HG02571 (cell line): Measurements from ENCODE around the gene ECSIT.
A peak's percentile ranks its signal among the peaks of the same experiment; 100 is the strongest.

Source experiments
- ATAC-seq: cut with Tn5 transposase; IDR thresholded peaks from one replicate; pipeline ENCODE4 v1.9.1; 2021; ENCODE audit warnings: mild to moderate bottlenecking, moderate library complexity; ENCODE audit not compliant: unreplicated experiment

ECSIT gene

DNA sequence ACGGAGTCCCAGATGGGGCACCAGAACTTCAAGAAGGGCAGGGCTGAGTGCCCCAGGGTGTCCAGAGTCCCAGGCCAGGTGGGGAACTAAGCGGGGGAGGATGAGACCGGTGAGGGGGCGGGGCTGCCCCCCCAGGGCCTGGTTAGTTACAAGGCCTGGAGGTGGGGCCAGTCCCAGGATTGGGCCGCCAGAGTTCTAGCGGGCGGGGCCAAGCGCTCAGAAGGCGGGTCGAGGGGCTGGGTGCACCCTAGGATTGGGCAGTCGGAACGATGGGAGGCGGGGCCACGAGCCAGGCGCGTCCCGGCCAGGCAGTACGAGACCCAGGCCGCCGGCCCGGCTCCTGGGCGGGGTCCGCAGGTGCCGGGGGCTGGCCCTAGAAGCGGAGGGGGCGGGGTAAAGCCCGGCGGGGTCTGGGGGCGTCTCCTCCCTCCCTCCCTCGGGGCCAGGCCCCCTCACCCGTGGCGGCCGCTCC lies 23.9 kb downstream of the ECSIT start:
- peak; percentile 81 for ATAC-seq

DNA sequence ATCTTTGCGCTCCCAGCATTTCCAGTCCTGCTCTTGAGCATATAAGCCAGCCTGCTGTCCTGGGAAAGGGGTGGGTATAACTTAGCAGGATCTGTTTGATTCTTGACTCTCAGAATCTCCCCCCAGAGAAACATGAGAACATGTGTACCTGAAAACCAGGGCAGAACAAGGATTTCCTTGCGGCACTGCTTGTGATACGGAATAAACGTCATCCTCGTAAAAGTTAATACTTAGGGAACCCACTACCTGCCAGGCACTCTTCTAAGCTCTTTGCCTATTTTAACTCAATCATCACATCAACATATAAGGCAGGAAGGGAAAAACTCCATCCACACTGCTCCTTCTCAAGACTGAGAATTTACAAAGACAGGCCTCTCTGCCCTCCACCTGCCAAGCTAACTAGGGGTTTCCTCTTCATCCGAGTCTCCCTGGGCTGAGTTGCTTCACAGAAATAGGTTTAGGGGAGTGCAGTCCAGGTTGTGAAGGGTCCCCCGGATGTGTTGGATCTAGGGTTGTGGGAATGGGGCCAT lies 24.4 kb downstream of the ECSIT start:
- no peak for ATAC-seq

DNA sequence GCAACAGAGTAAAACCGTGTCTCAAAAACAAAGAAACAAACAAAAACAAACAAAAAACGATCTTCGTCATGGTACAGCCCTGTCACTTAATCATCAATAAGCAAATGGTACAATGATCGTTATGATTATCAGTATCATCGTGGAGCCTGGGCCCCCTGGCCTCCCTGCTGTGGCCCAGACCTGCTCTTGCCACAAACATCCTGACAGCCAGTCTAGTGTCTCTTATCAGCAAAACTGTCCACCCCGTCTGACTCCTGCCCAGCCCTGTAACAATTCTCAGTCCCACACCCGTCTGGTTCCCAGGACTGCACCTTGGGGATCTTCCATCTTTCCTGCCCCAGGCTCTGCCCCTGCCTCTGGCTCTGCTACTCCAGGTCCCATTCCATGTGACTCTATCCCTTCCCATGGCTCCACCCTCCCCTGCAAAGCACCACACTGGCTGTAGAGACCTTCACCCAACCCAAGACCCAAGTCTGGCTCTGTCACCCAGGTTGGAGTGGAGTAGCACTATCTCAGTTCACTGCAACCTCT lies 29.0 kb downstream of the ECSIT start:
- ATAC-seq = no peak

DNA sequence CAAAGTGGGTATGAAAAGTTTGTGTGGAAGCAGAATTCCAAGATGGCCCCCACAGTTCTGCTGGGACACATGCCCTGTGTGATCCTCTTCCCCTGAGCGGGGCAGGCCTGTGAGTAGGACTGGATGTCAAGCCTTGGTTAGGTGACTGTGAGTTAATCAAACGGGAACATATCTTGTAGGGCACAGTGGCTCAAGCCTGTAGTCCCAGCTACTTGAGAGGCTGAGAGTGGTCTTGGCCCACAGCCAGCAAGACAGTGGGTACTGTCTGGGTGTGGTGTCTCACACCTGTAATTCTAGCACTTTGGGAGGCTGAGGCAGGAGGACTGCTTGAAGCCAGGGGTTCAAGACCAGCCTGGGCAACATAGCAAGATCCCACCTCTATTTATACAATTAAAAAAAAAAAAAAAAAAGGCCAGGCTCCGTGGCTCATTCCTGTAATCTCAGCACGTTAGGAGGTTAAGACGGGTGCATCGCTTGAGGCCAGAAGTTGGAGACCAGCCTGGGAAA lies 29.7 kb downstream of the ECSIT start:
- no peak for ATAC-seq

DNA sequence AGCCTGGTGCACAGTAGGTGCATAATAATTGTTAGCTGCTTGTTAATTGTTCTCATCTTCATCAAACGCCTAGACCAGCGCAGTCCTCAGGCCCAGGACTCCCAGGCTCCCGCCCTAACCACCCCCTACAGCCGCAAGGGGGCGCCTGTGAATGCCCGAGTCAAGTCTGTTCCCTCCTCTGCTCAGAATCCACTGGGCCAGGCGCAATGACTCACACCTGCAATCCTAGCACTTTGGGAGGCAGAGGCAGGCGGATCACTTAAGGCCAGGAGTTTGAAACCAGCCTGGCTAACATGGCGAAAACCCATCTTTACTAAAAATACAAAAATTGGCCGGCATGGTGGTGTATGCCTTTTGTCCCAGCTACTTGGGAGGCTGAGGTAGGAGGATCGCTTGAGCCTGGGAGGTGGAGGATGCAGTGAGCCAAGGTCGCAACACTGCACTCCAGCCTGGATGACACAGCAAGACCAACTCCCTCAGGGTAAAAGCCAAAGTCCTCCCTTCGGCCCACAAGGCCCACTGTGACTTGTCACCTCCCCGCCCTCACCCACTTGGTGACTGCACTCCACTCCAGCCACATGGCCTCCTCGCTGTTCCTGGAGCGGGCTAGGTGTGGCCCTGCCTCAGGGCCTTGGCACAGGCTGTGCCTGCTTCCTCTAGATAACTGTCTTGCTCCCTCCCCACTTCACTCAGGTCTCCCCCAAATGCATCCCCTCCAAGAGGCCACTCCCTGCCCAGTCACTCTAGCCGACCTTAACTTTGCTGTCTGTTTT lies 32.4 kb downstream of the ECSIT start:
- no peak for ATAC-seq

DNA sequence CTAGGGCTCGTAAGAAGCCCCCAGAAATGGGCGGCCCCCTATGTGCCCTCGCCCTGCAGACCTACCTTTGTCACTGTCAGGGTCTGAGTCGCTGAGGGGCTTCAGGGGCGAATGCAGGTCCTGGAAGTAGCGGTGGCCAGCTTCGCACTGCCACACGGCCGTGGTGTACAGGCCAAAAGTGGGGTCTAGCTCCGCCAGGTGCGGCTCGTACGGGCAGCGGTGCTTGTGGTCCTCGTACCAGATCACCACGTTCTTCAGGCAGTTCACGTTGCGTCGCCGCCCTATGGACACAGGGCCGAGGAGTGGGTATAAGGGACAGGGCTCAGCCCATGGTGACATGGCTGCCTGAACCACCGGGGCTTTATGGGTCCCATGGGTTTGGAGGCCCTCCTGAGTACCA lies 33.0 kb downstream of the ECSIT start:
- ATAC-seq = no peak

DNA sequence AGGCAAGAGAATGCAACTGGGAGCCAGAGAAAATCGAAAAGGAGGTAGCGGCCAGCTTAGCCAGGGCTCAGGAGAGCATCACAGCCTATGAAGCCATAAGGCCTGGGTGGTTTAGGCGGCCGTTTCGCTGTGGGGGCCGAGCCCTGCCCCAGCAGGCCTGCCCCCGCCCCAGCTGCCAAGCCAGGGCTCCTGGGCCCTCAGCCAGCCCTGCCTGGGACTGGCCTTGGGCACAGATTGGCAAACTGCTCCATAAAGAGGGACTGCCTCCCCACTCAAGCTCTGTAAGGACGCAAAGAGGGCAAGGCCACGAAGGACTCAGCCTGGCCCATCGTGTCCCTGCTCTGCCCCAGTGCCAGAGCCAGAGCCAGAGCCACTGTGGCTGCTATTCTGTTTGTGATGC lies 33.5 kb downstream of the ECSIT start:
- ATAC-seq = no peak

DNA sequence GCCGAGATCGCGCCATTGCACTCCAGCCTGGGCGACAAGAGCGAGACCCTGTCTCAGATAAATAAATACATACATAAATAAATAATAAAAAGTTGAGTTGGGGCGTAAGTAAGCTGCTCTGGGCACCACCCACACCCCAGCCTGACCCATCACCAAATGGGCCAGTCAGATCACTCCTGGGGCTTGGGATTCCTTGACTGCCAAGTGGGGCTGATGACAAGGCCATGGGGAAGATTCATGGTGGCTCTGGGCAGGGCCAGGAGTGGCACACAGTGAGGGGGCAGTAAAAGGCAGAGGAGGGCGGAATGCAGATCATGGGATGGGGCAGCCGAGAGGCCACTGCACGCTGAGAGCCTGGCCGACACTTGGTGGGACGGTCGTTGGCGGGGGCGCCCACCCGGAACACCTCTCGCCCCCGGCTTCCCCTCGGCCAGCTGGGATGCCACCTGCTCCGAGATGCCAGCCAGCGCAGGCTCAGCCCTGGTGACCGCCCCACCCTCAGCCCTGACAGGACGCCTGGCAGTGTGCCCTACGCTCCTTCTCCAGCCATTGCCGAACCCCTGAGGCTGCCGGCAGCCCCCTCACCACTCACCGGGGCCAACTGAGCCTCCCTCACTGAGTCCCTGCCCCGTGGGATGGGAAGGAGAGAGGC lies 34.2 kb downstream of the ECSIT start:
- ATAC-seq = no peak

DNA sequence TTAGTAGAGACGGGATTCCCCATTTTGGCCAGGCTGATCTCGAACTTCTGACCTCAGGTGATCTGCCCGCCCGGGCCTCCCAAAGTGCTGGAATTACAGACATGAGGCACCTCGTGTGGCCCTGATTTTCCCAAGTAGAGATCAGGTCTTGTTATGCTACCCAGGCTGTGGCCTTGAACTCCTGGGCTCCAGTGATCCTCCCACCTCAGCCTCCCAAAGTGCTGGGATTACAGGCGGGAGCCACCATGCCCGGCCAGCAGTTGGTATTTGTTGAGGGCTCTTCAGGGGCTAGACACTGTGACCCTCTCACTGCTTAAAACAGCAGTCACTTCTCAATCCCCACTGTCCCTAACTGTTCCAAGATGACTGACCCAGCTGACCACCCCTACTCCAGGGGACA lies 39.6 kb downstream of the ECSIT start:
- ATAC-seq = no peak

DNA sequence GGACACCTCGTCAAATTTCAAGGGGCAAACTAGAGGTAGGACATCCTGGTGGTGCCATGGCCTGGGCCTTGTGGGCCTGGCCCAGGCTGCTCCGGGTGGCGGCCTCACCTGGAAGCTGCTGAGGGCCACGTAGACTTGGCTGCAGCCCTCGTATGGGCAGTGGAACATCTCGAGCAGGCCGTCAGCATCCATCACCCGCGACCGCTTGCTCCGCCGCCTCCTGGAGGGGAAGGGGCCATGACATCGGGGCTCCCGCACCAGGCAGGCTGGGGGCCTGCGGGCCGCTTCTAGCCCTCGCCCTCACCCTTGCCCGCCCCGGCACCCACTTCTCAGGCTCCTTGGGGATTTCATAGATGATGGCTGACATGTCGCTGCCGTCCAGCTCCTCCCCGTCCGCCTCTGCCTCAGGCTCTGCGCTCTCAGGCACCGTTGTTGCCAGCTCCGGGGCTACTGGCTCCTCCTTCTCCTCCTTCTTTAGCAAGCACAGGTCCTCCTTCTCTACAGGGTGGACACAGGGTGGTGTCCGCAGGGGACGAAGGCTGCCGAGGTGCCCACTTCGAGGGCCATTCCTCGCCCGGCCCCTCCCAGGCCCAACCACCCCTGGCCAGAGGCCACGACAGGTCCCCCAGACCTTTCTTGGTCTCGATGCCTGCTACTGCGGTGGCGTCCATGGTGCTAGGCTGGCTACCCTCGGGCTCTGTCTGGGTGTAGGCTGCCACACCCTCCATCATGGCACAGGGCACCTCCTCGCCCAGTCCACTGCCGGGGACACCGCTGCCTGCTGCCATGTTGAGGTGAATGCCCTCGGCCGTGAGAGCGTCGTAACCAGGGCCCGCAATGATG lies 42.1 kb downstream of the ECSIT start:
- ATAC-seq = no peak

DNA sequence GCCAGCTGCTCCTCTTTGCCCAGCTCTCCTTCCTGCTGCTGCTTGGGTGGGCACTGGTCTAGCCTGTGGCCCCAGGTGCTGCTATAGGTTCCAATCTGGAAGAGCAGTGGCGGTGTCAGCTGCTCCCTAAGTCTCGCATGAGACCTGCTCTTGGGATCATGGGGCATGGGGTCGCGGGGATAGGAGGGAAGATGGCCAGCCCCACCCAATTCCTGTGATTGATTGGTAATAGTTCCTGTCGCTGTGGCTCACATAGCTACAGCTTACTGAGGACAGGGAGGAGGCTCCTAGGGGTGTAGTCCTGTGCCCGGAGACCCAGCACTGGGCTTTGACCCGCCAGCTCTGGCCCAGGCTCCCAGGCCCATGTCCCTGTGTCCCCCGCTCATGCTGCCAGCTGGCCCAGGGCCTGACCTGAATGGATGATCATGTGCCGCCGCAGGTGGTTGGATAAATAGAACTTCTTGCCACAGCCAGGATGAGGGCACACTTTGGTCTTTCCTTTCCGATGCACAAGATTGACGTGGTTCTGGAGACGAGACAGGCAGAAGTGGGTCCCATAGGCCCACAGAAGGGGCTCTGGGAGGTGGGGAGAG lies 43.6 kb downstream of the ECSIT start:
- ATAC-seq = no peak

DNA sequence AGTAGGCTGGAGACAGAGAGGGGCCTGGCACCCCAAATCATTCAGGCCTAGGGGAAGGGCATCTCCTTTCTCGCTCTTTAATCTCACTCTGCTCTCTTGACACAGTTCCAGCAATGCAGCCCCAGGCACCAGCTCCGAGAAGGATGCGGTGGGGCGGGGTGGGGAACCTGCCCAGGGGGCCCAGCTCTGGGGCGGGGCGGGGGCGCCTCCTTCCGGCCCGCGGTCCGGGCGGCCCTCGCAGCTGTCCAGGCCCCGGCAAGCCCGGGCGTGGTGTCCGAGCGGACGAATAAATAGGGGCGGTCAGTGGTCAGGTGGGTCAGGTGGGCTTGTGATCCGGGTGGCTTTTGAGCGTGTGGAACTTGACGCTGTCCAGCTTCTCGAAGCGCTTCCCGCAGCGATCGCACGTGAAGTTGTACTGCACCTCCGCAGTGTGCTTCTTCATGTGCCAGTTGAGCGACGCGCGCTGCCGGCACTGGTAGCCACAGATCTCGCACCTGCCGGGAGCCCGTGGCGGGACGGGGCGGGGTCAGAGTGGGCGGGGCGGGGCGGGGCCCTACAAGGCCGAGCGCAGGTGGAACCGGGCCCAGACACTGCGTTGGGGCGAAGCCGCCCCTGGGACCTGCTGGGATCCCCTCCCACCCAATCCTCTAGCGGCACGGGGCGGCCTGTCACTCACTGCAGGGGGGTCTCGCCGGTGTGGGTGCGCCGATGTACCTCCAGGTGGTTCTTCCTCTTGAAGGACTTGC lies 45.4 kb downstream of the ECSIT start:
- ATAC-seq = no peak

DNA sequence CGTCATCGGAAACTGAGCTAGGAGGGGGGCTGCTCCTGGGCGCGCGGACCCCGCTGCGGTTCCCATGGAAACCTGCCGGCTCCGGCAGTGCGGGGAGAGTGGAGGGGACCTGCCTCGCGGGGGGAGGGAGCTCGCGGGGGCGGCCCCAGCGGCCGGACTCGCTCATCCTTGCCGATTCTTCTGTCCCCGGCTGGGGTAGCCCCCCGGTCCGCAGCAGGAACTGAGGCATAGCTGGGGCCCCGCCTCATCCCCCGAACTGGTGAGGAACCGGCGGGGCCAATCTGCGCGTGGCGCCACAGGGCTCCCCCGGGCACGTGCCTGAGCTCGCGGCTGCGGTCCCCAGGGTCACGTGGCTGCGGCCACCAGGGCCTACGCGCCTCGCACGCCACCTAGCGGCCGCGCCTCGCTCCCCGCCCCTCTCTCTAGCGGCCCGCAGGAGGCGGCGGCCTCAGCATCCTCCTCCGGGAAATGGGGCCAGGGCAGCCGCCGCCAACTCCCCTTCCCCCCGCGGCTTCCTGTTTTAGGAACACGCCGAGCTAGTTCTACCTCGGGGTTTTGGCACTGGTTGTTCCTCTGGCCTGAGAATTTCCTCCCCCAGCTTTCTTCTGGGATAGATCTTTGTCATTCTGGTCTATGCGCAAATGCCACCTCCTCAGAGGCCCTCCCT lies 46.4 kb downstream of the ECSIT start:
- ATAC-seq = peak; percentile 55

DNA sequence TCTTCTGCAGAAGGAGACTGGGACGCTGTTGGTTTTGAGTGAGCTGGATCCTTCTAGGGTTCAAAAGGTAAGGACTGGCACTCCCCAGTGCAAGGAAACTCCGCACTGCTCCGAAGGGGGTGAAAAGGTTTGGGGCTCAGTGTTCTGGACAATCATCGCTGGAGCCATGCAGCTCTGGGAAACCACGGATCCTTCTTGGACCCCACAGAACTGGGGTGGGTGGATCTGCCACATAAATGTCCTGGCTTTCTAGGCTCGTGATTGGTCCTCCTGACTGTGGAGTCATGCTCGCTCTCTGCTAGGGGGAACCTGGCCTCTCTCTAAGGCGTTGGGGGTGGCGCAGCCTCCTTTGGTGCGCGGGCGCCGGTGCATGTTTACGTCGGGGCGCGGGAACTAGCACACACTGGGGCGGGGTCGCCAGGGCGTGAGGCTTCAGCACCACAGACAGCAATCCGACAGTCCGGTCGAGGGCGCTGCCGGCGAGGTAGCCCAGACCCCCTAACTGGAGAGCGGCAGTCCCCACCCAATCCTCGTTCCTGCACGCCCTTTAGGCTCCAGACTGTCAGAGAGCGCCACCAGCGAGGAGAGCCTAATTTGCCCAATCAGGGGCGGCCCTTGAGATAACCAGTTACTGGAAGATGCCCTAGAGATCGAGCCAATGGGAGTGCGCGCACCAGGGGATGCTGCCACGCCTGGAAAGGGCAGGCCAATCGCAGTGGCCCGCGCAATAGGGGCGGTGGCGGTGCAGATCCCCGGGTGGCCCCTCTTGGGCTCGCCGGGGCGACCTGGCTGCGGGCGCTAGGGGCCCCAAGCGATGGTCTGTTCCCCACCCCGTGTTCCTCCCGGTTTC lies 47.2 kb downstream of the ECSIT start:
- ATAC-seq = peak; percentile 61

DNA sequence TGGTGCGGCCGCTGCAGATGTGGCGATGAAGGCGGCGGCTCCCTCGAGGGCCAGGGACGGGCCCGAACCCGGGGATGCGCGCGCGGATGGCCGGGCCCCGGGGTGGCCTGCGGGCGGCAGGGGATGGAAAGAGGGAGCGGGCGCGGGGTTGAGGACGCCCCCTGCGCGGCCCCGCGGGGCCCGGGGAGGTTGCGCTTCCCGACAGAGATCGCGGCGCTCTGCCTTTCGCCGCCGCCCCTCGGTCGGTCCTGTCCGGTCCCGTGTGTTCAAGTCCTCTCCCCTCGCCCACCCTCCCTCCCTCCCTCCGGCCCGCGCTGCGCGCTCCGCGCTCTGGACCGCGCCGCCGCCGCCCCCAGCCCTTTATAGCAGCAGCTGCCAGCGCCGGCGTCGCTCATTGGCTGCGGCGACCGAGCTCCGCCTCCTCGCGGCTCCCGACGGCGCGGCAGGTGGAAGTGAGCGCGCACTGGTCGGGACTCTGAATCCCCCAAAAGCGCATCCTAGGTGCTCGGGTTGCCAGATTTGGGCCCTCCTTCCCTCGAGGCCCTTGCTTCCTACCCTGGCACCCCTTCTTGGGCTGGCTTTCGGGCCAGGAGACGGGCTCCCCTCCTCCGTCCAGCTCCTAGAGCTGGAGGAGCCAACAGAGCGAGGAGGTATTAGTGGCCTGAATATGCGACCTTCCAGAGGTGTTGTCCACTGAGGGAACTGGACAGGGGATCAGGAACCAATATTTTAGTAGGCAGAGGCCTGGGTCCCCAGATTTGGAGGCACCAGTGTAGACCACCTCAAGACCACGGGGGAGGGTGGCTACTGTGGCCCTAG lies 48.0 kb downstream of the ECSIT start, which contains the start of gene ELAVL3:
ELAVL3 (minus strand) TSS at position 332 of the 819 bp plus-strand sequence. CDS start 438 bp downstream, outside the sequence.
- no peak for ATAC-seq

DNA sequence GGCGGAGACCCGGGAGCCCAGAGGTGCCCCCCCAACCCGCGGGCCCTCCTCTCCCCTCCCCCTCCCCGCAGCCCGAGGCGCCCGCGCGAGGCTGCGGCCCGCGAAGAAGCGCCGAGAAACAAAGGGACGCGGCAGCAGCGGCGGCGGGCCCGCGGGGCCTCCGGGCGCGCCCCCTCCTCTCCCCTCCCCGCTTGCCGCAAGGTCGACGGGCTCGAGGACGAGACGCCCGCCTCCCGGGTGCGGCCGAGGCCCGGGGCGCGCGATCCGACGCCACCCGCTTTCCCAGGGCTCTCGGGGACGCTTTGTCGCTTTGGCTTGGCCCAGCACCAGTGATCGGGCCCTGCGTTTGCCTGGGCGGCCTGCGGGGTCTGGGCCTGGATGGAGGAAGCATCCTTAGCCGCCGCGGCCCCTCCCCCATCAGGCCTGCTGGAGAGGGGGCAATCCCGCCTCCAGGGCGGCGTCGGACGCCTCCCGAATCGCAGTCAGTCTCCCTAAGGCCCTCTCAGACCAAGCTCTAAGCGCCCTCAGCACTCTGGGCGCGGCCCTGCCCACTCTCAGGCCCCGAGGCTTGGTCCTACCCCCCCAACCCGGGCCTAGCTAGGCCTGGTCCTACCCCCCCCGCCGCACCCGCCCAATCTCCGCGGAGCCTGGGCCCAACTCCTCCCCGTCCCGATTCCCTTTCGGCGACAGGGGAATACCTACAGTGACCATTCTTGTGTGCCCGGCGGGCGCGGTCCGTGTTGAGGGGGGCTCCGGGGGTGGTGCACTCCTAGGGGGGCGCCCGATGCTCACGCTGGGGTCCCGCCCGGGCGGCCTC lies 48.8 kb downstream of the ECSIT start:
- ATAC-seq = no peak
